ENCODE data around the gene MIB2. TPM values are rescaled to one million over a fixed set of nuclear protein-coding genes. Genes with fewer than 3 reads are reported as not detected.

MIB2 gene
- total RNA-seq, 1 experiment from 2014 or later, result 38.7 TPM

GRCh38 chr1:1621173-1622009 is 6.1 kb downstream of the MIB2 start:
- no TSS peak for BruUV-seq (replicated peaks)
- no peaks in the 10 kb centered on the region for H3K36me3 ChIP-seq (ENCODE audit: insufficient read depth, low read length, poor library complexity, severe bottlenecking)
- ChIA-PET POLR2A (ENCODE audit: low non-redundant PET) (no interaction called here), CTCF (no interaction called here)
- TF ChIP-seq CTCF (conservative IDR thresholded peaks at IDR 0.05; ENCODE audit: low read depth, low read length) (no peak), EZH2 (IDR thresholded peaks at IDR 0.05; ENCODE audit: borderline replicate concordance, low read depth, low read length, poor library complexity, severe bottlenecking) (no peak)
- no peaks in the 10 kb centered on the region for H3K9me3 ChIP-seq (ENCODE audit: low read depth, low read length, poor library complexity, severe bottlenecking)
- H3K27me3 ChIP-seq (replicated peaks; ENCODE audit: insufficient read depth, low read depth, low read length, poor library complexity), result no peaks in the 10 kb centered on the region
- H3K27ac ChIP-seq (ENCODE audit: low read depth, low read length, poor library complexity, severe bottlenecking), result no peak overlapping the region
- H3K4me1 ChIP-seq (ENCODE audit: insufficient read depth, low read length, poor library complexity, severe bottlenecking), result peaks cover 4% of the 10 kb centered on the region
- H3K4me3 ChIP-seq (ENCODE audit: low read depth, low read length, poor library complexity, severe bottlenecking), result no peak overlapping the region
- intact Hi-C loops (cut with micrococcal nuclease; ENCODE audit: unreplicated experiment), result no loop called here
- no peak for DNase-seq (ENCODE audit: low spot score)

GRCh38 chr1:1622010-1622787 is 6.9 kb downstream of the MIB2 start:
- no peak for TF ChIP-seq CTCF (conservative IDR thresholded peaks at IDR 0.05; ENCODE audit: low read depth, low read length)
- no peak for TF ChIP-seq EZH2 (IDR thresholded peaks at IDR 0.05; ENCODE audit: borderline replicate concordance, low read depth, low read length, poor library complexity, severe bottlenecking)
- ChIA-PET CTCF (no interaction called here), POLR2A (ENCODE audit: low non-redundant PET) (no interaction called here)
- H3K36me3 ChIP-seq (ENCODE audit: insufficient read depth, low read length, poor library complexity, severe bottlenecking), result no peaks in the 10 kb centered on the region
- H3K4me1 ChIP-seq (ENCODE audit: insufficient read depth, low read length, poor library complexity, severe bottlenecking), result peaks cover 4% of the 10 kb centered on the region
- no peak overlapping the region for H3K27ac ChIP-seq (ENCODE audit: low read depth, low read length, poor library complexity, severe bottlenecking)
- DNase-seq (ENCODE audit: low spot score), result no peak
- no peak overlapping the region for H3K4me3 ChIP-seq (ENCODE audit: low read depth, low read length, poor library complexity, severe bottlenecking)
- no peaks in the 10 kb centered on the region for H3K9me3 ChIP-seq (ENCODE audit: low read depth, low read length, poor library complexity, severe bottlenecking)
- H3K27me3 ChIP-seq (replicated peaks; ENCODE audit: insufficient read depth, low read depth, low read length, poor library complexity), result no peaks in the 10 kb centered on the region
- intact Hi-C loops (cut with micrococcal nuclease; ENCODE audit: unreplicated experiment), result no loop called here
- BruUV-seq (replicated peaks), result no TSS peak

- POLR2A ChIA-PET (ENCODE audit: low non-redundant PET), result no interaction called here
- DNase-seq (ENCODE audit: low spot score), result no peak
- BruUV-seq (replicated peaks), result no TSS peak
- CTCF ChIA-PET, result no interaction called here
- Histone ChIP-seq H3K36me3 (ENCODE audit: insufficient read depth, low read length, poor library complexity, severe bottlenecking) (no peaks in the 10 kb centered on the region), H3K27me3 (replicated peaks; ENCODE audit: insufficient read depth, low read depth, low read length, poor library complexity) (no peaks in the 10 kb centered on the region), H3K4me1 (ENCODE audit: insufficient read depth, low read length, poor library complexity, severe bottlenecking) (peaks cover 4% of the 10 kb centered on the region), H3K4me3 (ENCODE audit: low read depth, low read length, poor library complexity, severe bottlenecking) (no peak overlapping the region), H3K27ac (ENCODE audit: low read depth, low read length, poor library complexity, severe bottlenecking) (no peak overlapping the region), H3K9me3 (ENCODE audit: low read depth, low read length, poor library complexity, severe bottlenecking) (no peaks in the 10 kb centered on the region)
- no peak for TF ChIP-seq CTCF (conservative IDR thresholded peaks at IDR 0.05; ENCODE audit: low read depth, low read length)
- intact Hi-C loops (cut with micrococcal nuclease; ENCODE audit: unreplicated experiment), result no loop called here
These were observed 7.4 kb downstream of the MIB2 start for GRCh38 chr1:1622788-1623094.
